HepG2 (cell line): Measurements from ENCODE around the gene SERPINA3. TPM values are rescaled to one million over a fixed set of nuclear protein-coding genes. Genes with fewer than 3 reads are reported as not detected.

Experiments used
- ATAC-seq: fragments of 200-7000 bp; cut with Tn5 transposase; 3 replicates; pipeline ENCODE4 v1.9.1; 2020; ENCODE audit warnings: mild to moderate bottlenecking, moderate library complexity
- BruUV-seq: library from RNA; stranded (reverse); fragments of 400-500 nt; replicated peaks from 2 replicates; lab custom pipeline; 2021; lab: Mats Ljungman, UMichigan
- CTCF ChIA-PET: fragments of 300-600 bp; formaldehyde crosslinking; extraction: SDS; loops from one replicate; lab custom pipeline; 2021; ENCODE audit warnings: low total read pairs, inconsistent platforms, low intra/inter-chr PET ratio; lab: Yijun Ruan, JAX
- POLR2A ChIA-PET: fragments of 350-600 bp; sonication (Branson Sonifier 250); formaldehyde crosslinking; loops from one replicate; lab custom pipeline; 2020; ENCODE audit warnings: antibody characterized with exemption, inconsistent platforms; lab: Yijun Ruan, JAX
- DNase-seq: peaks from one replicate; pipeline ENCODE4 v3.0.0-alpha.2; 2015; ENCODE audit warnings: low spot score
- FAIRE-seq: peaks from 3 replicates; lab custom pipeline; 2011; peaks lifted over from hg19 to GRCh38; lab: Jason Lieb, UNC
- H2AFZ ChIP-seq: one replicate; pipeline ENCODE4 v1.6.1; 2011; ENCODE audit warnings: low read length, inconsistent platforms
- H3K27ac ChIP-seq: fragments of 300-600 bp; 3 replicates; pipeline ENCODE4 v1.8.0; 2011; ENCODE audit warnings: mixed run types, mild to moderate bottlenecking, mixed read lengths, low read length, inconsistent platforms; ENCODE audit not compliant: insufficient read depth; ENCODE audit errors: extremely low read length
- H3K27me3 ChIP-seq, 2 experiments: fragments of 200-600 bp in 1 of 2; 2 replicates in 1 of 2; 3 replicates in 1 of 2; pipeline versions ENCODE4 v1.6.0 to v1.8.0; 2011; ENCODE audit warnings: low read length in 2 of 2, mild to moderate bottlenecking in 2 of 2, moderate library complexity in 2 of 2, inconsistent platforms in 1 of 2; ENCODE audit not compliant: insufficient read depth in 2 of 2, control insufficient read depth in 1 of 2
- H3K36me3 ChIP-seq, 2 experiments: fragments of 200-600 bp in 1 of 2; replicated peaks in 1 of 2; 2 replicates in 1 of 2; 3 replicates in 1 of 2; pipeline versions ENCODE4 v1.5.1 to v1.8.0; 2011; ENCODE audit warnings: low read length in 2 of 2, inconsistent platforms in 1 of 2; ENCODE audit not compliant: insufficient read depth in 2 of 2, control insufficient read depth in 1 of 2
- H3K4me1 ChIP-seq: 2 replicates; pipeline ENCODE4 v1.5.1; 2012; ENCODE audit warnings: low read length, inconsistent platforms; ENCODE audit not compliant: insufficient read depth
- H3K4me2 ChIP-seq: 2 replicates; pipeline ENCODE4 v1.6.0; 2011; ENCODE audit warnings: low read depth, low read length, inconsistent platforms
- H3K4me3 ChIP-seq, 3 experiments: fragments of 200-600 bp in 1 of 3; sonication (generic), shearing (Covaris generic) in 1 of 3; replicated peaks in 1 of 3; 2 replicates each; pipeline ENCODE4 v1.5.1; 2011 to 2016; ENCODE audit warnings: low read length in 3 of 3, inconsistent platforms in 2 of 3, low read depth in 2 of 3, mild to moderate bottlenecking in 2 of 3, control low read depth in 1 of 3, mixed read lengths in 1 of 3; ENCODE audit not compliant: insufficient read depth in 1 of 3
- H3K79me2 ChIP-seq: one replicate; pipeline ENCODE4 v1.6.1; 2011; ENCODE audit warnings: low read length, inconsistent platforms; ENCODE audit not compliant: insufficient read depth
- H3K9ac ChIP-seq: 2 replicates; pipeline ENCODE4 v1.6.0; 2011; ENCODE audit warnings: mild to moderate bottlenecking, low read depth, low read length, inconsistent platforms; ENCODE audit not compliant: insufficient read depth
- H3K9me3 ChIP-seq: 2 replicates; pipeline ENCODE4 v1.5.1; 2012; ENCODE audit warnings: mild to moderate bottlenecking, low read length
- H4K20me1 ChIP-seq: 2 replicates; pipeline ENCODE4 v1.6.0; 2011; ENCODE audit warnings: inconsistent platforms, mild to moderate bottlenecking, low read length, moderate library complexity; ENCODE audit not compliant: insufficient read depth
- ARHGAP35 ChIP-seq: sonication (generic); formaldehyde crosslinking; IDR thresholded peaks from 2 replicates; pipeline ENCODE4 v1.9.0; 2022; ENCODE audit warnings: mild to moderate bottlenecking, inconsistent platforms, moderate library complexity, missing genetic modification reagents, borderline replicate concordance
- HNF1B ChIP-seq: sonication (generic); formaldehyde crosslinking; IDR thresholded peaks from 2 replicates; pipeline ENCODE4 v1.5.1; 2020; ENCODE audit warnings: mild to moderate bottlenecking, moderate library complexity, missing genetic modification reagents
- KAT8 ChIP-seq: IDR thresholded peaks from 2 replicates; pipeline ENCODE4 v1.6.1; 2016; ENCODE audit warnings: missing genetic modification reagents, missing compliant biosample characterization
- PAF1 ChIP-seq: IDR thresholded peaks from 2 replicates; pipeline ENCODE4 v1.6.1; 2016; ENCODE audit warnings: missing genetic modification reagents, missing compliant biosample characterization
- PTBP1 ChIP-seq: fragments of 200-400 bp; formaldehyde crosslinking; IDR thresholded peaks from 2 replicates; pipeline ENCODE4 v1.6.1; 2018; ENCODE audit warnings: low read length, low read depth; ENCODE audit not compliant: poor library complexity, severe bottlenecking
- RBFOX2 ChIP-seq: fragments of 200-400 bp; formaldehyde crosslinking; IDR thresholded peaks from 2 replicates; pipeline ENCODE4 v1.6.1; 2017; ENCODE audit warnings: low read depth, mild to moderate bottlenecking, low read length
- SALL2 ChIP-seq: sonication (generic); formaldehyde crosslinking; IDR thresholded peaks from 2 replicates; pipeline ENCODE4 v1.8.1; 2023; ENCODE audit warnings: mild to moderate bottlenecking, missing genetic modification reagents, inconsistent platforms
- TAF15 ChIP-seq: fragments of 200-400 bp; formaldehyde crosslinking; IDR thresholded peaks from one replicate; pipeline ENCODE4 v1.6.1; 2018; ENCODE audit warnings: mild to moderate bottlenecking, low read depth, low read length; ENCODE audit not compliant: poor library complexity, severe bottlenecking
- TFDP2 ChIP-seq: sonication (generic); formaldehyde crosslinking; IDR thresholded peaks from 2 replicates; pipeline ENCODE4 v1.4.0; 2020; ENCODE audit warnings: missing genetic modification reagents
- U2AF2 ChIP-seq: fragments of 200-400 bp; formaldehyde crosslinking; IDR thresholded peaks from 2 replicates; pipeline ENCODE4 v1.6.1; 2017; ENCODE audit warnings: low read depth, mild to moderate bottlenecking, low read length
- ZBTB2 ChIP-seq: sonication (generic); formaldehyde crosslinking; IDR thresholded peaks from 2 replicates; pipeline ENCODE4 v1.8.0; 2022; ENCODE audit warnings: low read depth, missing genetic modification reagents
- ZBTB8A ChIP-seq: sonication (generic); formaldehyde crosslinking; IDR thresholded peaks from 2 replicates; pipeline ENCODE4 v1.4.0; 2020; ENCODE audit warnings: mild to moderate bottlenecking, low read depth, missing genetic modification reagents, borderline replicate concordance
- ZC3H4 ChIP-seq: sonication (generic); formaldehyde crosslinking; IDR thresholded peaks from 2 replicates; pipeline ENCODE4 v1.4.0; 2020; ENCODE audit warnings: missing genetic modification reagents, borderline replicate concordance
- ZFP36 ChIP-seq: fragments of 150-350 bp; IDR thresholded peaks from 2 replicates; pipeline ENCODE4 v1.6.1; 2018; ENCODE audit warnings: borderline replicate concordance, low read length, low read depth; ENCODE audit not compliant: partially characterized antibody
- ZNF629 ChIP-seq: sonication (generic); formaldehyde crosslinking; conservative IDR thresholded peaks from 2 replicates; pipeline ENCODE4 v1.5.0; 2020; ENCODE audit warnings: missing genetic modification reagents
- ZNF703 ChIP-seq: sonication (generic); formaldehyde crosslinking; IDR thresholded peaks from 2 replicates; pipeline ENCODE4 v1.5.1; 2020; ENCODE audit warnings: missing genetic modification reagents, mild to moderate bottlenecking, moderate library complexity, borderline replicate concordance
- ZNF720 ChIP-seq: sonication (generic); formaldehyde crosslinking; IDR thresholded peaks from 2 replicates; pipeline ENCODE4 v1.4.0; 2020; ENCODE audit warnings: missing genetic modification reagents
- ZNF747 ChIP-seq: sonication (generic); formaldehyde crosslinking; IDR thresholded peaks from 2 replicates; pipeline ENCODE4 v1.8.1; 2023; ENCODE audit warnings: missing genetic modification reagents, mild to moderate bottlenecking, borderline replicate concordance
- ZNF780A ChIP-seq: sonication (generic); formaldehyde crosslinking; IDR thresholded peaks from 2 replicates; pipeline ENCODE4 v1.8.0; 2022; ENCODE audit warnings: mild to moderate bottlenecking, missing genetic modification reagents, moderate library complexity
- WGBS: methylation state at CpG from one replicate; pipeline ENCODE4 v1.1.6; 2017; ENCODE audit warnings: low lambda C conversion rate; 5-methylcytosine and 5-hydroxymethylcytosine counted together
- in situ Hi-C: cut with HindIII; loops from 2 replicates; pipeline ENCODE4 v1.10.0; 2017; ENCODE audit warnings: low pct_unique_long_range_greater_than_20kb; ENCODE audit not compliant: extremely low pct_ligation_motif_present
- intact Hi-C: fragments of 100-400 bp; cut with micrococcal nuclease; formaldehyde crosslinking; loops from one replicate; pipeline ENCODE4 v1.10.0; 2022; ENCODE audit not compliant: unreplicated experiment
- polyA plus RNA-seq, 8 experiments: library from polyadenylated mRNA; depleted of rRNA in 3 of 8; stranded (reverse) in 7 of 8; unstranded in 1 of 8; fragments of >200 nt; fragmentation: Illumina TruSeq in 4 of 8; extraction: Trizol in 4 of 8; gene quantifications; 2 replicates each; pipeline versions ENCODE4 v1.2.1 to v1.2.3, GENCODE V29; 2011 to 2016; ENCODE audit warnings: low read depth in 4 of 8, missing spikeins in 1 of 8, mixed read lengths in 1 of 8; ENCODE audit not compliant: insufficient read depth in 1 of 8
- total RNA-seq, 5 experiments: library from RNA; depleted of rRNA; stranded (reverse); fragments of >200 nt; fragmentation: Illumina TruSeq; extraction: Trizol; gene quantifications; 2 replicates each; pipeline ENCODE4 v1.2.3, GENCODE V29; 2016; ENCODE audit warnings: low read depth in 1 of 5

SERPINA3 gene
- total and polyA plus RNA-seq, 2 of the 13 experiments (the other 11 are each of a cell fraction or from before 2014, with no cell fraction given) = 825 to 2,200 TPM

- FAIRE-seq (no peak), ATAC-seq (no peak), DNase-seq (no peak)
- H3K4me3 ChIP-seq = no peak overlapping the region
- H3K4me2 ChIP-seq = no peak overlapping the region
- H3K27ac ChIP-seq = no peak overlapping the region
- peaks cover 24% of the 10 kb centered on the region for H3K4me1 ChIP-seq
- 89% methylated on average over 9 of the region's 10 CpGs for WGBS
- in situ Hi-C loops (loop anchor here (5.0 kb wide), 1 partner anchor 58 kb away; no protein-coding TSS in a partner anchor), intact Hi-C loops (no loop called here)
- no TSS peak for BruUV-seq
- ChIA-PET CTCF (no interaction called here), POLR2A (interaction anchor here (0.7 to 19.0 kb wide), 12 partner anchors 9 to 56 kb away, joined by 3 to 638 read pairs (median 3); partner anchors contain the start of genes SERPINA3 and SERPINA5)
- peaks cover 7% of the 10 kb centered on the region; the same call in 1 of the 2 replicates for H4K20me1 ChIP-seq
- H3K9ac ChIP-seq = no peak overlapping the region
- H2AFZ ChIP-seq = no peak overlapping the region
- peaks cover 24 to 48% of the 10 kb centered on the region in 2 experiments for H3K36me3 ChIP-seq
- H3K27me3 ChIP-seq = no peaks in the 10 kb centered on the region
- H3K79me2 ChIP-seq = no peaks in the 10 kb centered on the region
- no peaks in the 10 kb centered on the region for H3K9me3 ChIP-seq
- TF ChIP-seq ZNF629 (CRISPR knock-in tag) (peak; percentile 95), ZFP36 (peak; percentile 65), PAF1 (peak; percentile 86), PTBP1 (no peak), ZBTB8A (no peak), ZNF720 (0 out of 2 replicates have a peak, but pooled peaks have one; percentile 14), U2AF2 (no peak), ZBTB2 (CRISPR knock-in tag) (peak; percentile 37; the same call in 1 of the 2 replicates), KAT8 (CRISPR knock-in tag) (peak; percentile 14; the same call in 1 of the 2 replicates), HNF1B (CRISPR knock-in tag) (no peak), ARHGAP35 (CRISPR knock-in tag) (no peak), RBFOX2 (no peak), ZNF703 (no peak), TFDP2 (no peak), ZNF747 (no peak), ZC3H4 (CRISPR knock-in tag) (0 out of 2 replicates have a peak, but pooled peaks have one; percentile 58), ZNF780A (CRISPR knock-in tag) (0 out of 2 replicates have a peak, but pooled peaks have one; percentile 37), SALL2 (CRISPR knock-in tag) (0 out of 2 replicates have a peak, but pooled peaks have one; percentile 30), TAF15 (no peak)
Measured at GRCh38 chr14:94624537-94625352, 12.6 kb downstream of the SERPINA3 start.
